VCaP (cell line): Measurements from ENCODE around the gene TBL3.

ENCODE experiments used
- H3K27ac ChIP-seq: fragments of 450-650 bp; 2 replicates; pipeline ENCODE4 v1.5.1; 2017
- TF ChIP-seq, protein P1 (sequence below): fragments of 450-650 bp; conservative IDR thresholded peaks from 2 replicates; pipeline ENCODE4 v1.5.1; 2017; ENCODE audit warnings: mild to moderate bottlenecking, moderate library complexity

TBL3 gene

DNA sequence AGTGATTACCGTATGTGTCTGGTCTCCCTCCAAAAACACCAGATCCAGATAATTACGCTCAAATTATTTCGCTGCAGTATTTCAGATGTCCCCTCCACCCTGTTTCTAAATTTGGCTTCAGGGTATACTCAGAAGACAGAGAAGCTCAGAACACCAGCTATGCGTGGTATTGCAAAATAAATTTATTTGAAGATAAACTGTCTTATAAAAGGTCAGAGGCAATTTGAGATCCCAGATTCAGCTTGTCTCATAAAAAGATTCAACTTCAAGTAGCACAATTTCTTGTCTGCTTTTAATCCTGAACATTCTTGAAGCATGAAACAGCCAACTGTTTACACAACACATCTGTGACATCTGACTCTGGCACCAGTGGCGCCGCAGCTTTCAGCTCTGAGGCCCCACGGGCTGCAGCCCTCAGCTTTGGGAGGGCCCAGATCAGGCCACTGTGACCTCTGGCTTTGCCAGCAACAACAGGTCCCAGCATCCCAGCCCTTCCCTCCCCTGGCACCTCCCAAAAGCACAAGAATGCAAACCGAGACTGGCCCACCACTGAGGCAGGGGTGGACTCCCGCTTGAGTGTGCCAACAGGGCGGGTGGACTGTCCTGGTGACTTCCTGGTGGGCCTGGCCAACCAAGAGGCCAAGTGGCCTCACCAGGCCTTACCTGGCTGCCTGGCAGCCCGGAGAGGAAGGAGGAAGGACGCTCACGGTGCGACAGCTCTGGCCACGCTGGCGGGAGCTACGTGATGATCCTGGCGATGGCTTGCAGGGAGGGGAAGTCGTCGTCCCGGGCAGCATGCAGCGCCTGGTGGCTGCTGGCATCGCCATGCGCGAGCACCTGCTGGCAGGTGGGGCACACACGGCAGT is 25.9 kb downstream of the TBL3 start:
- TF ChIP-seq, protein P1, sequence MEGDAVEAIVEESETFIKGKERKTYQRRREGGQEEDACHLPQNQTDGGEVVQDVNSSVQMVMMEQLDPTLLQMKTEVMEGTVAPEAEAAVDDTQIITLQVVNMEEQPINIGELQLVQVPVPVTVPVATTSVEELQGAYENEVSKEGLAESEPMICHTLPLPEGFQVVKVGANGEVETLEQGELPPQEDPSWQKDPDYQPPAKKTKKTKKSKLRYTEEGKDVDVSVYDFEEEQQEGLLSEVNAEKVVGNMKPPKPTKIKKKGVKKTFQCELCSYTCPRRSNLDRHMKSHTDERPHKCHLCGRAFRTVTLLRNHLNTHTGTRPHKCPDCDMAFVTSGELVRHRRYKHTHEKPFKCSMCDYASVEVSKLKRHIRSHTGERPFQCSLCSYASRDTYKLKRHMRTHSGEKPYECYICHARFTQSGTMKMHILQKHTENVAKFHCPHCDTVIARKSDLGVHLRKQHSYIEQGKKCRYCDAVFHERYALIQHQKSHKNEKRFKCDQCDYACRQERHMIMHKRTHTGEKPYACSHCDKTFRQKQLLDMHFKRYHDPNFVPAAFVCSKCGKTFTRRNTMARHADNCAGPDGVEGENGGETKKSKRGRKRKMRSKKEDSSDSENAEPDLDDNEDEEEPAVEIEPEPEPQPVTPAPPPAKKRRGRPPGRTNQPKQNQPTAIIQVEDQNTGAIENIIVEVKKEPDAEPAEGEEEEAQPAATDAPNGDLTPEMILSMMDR: no peak
- no peak overlapping the region for H3K27ac ChIP-seq

DNA sequence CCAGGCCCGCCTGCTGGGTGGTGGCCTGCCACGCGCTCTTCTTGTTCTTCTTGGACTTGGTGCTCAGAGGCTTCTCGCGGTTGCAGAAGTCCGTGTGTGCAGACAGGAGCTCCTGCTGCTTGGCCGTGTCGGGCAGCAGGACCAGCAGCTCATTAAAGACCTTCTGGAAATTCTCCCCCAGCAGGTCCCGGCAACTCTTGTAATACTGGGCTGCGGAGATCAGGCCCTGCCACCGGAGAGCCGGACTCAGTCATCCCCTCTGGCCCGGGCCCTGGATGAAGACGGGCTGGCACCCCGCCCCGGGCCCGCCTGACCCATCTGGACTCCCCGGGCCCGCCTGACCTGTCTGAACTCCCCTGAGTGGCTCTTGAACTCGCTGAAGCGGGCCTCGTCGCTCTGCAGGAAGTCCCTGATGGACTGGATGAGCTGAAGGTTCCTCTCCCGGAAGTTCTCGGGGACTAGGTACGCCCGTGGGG is 26.5 kb downstream of the TBL3 start:
- no peak overlapping the region for H3K27ac ChIP-seq
- TF ChIP-seq, protein P1: no peak

DNA sequence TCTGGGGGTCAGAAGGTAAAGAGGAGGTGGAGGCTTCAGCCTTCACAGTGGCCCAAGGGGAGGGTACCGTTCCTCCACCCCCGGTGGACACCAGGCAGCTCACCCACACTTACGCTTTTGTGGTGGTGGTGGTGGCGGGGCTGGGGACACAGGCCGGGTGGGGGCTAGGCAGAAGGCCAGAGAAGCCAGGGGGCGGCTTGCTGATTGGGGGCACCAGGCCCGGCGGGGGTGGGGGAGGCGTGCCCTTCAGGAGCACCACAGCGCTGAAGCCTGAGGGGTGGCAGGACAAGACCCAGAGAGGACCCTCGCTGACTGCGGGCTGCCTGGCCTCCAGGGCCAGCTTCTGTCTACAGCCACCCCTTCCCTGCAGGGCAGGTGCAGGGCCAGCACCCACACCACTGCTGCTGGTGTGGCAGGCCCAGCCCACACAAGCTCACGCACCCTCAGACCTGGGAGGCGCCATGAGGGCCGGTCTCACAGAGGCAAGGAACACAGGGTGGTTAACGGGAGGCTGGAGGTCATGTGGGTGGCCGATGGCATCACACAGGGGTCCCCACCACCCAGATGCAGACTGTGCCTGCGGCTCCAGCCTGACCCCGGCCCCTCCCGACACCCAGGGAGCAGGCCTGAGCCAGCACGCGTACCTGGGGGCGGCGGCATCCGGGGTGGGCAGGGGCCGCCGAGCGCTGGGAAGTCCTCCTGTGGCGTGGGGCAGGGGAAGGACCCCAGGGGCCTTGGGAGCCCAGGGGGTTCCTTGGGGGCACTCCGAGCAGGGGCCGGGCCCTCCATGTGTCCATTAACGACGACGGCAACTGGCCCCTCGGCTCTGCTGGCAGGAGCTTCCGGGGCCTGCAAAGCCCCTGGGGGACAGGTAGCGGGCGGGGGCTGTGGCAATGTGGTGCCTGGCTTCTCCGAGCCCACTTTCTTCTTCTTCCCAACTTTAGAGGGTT is 27.3 kb downstream of the TBL3 start:
- H3K27ac ChIP-seq: no peak overlapping the region
- TF ChIP-seq, protein P1: no peak

DNA sequence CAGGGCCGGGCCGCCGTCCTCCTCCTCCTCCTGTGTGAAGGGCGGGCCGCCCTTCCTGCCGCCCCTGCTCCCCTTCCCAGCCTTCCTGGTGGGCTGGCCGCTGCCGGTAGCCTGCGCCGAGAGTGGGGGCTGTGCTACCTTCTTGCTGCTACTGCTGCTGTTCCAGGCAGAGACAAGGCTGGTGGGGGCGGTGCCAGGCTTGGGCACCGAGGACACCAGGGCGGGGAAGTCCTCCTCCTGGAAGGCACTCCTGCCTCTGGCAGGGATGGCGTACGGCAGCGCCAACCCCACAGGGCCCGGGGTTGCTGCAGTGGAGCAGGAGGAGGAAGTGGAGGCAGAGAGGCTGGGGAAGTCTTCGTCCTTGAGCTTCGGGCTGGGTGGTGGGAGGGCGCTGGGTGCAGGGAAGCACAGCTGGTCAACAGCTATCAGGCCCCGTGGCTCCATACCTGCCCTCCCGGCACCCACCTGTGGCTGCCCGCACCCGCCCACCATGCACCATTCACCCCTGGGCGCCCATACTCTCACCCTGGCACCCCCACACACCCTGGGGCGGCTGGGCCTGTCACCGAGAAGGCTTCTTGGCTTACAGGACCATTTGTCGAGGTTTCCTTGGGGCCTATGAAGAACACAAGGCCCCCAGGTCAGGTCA is 28.1 kb downstream of the TBL3 start:
- H3K27ac ChIP-seq: no peak overlapping the region
- TF ChIP-seq, protein P1: no peak

DNA sequence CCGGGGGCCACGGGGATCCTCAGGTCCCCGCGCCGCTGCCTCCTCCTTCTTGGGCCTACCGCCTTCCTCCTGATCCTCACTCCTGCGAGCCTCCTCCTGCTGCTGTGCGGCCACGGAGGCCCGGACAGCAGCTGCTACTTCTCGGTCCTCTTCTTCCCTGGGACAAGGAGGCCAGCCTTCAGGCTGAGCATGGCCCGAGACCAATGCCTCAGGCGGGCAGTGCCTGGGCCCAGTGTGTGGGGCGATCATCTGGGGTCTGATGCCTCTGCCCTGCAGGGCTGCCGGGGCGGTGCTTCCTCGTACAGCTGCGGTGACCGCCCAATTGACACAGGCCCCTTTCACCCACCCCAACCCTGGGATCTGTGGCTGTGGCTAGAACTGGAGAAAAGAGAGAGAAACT is 29.2 kb downstream of the TBL3 start:
- H3K27ac ChIP-seq: no peak overlapping the region
- TF ChIP-seq, protein P1: no peak

DNA sequence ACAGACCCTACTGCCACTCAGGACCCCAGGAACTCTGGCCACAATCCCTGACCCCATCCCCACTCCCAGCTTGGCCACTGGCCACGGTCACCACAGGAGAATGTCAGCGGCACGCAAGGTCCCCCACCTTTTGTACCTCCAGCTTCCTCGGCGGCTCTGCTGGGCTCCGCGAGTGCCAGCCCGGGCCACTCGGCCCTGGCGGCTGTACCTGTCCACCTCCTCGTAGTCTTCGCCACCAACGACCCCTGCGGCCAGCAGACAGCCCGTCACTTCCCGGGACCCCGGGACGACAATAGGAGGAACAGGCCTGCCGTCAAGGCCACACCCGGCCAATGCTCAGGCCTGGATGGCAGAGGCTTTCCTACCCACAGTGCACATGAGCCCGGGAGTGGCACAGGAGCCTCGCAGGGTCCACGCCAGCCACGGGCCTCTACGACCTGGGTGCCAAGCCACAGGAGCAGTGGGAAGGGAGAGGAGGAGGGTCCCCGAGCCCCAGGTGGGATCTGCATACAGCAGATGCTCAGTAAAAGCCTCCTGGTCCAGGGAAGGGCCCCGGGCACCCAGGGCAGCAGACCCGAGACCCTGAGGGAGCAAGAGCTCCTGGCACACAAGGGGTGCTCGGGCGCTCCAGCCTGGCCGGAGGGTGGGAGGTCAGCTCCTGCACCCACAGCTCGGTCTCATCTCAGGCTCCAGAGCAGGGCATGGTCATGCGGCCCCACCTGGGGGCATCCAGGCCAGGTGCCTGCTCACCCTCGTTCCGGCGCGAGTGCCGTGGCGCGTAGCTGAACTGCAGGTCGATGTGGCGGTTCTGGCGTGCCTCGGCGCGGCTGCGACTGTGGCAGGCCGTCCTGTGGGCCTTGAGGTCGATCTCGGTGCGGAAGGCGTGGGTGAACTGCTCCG is 29.9 kb downstream of the TBL3 start:
- no peak overlapping the region for H3K27ac ChIP-seq
- TF ChIP-seq, protein P1: no peak
